Endodermal cell (in vitro differentiated cells): ENCODE data around the gene PPP1R10. TPM values are rescaled to one million over a fixed set of nuclear protein-coding genes. Genes with fewer than 3 reads are reported as not detected.

ENCODE experiments used
- DNase-seq: peaks from one replicate; pipeline ENCODE4 v3.0.0-alpha.2; 2017
- H3K27ac ChIP-seq: 2 replicates; pipeline ENCODE4 v1.5.1; 2013; ENCODE audit warnings: mild to moderate bottlenecking, low read depth, low read length, moderate library complexity
- H3K27me3 ChIP-seq: 2 replicates; pipeline ENCODE4 v1.6.1; 2013; ENCODE audit warnings: mild to moderate bottlenecking, low read length, moderate library complexity; ENCODE audit not compliant: insufficient read depth, control insufficient read depth, poor library complexity, severe bottlenecking
- H3K36me3 ChIP-seq: 2 replicates; pipeline ENCODE4 v1.7.0; 2013; ENCODE audit warnings: mild to moderate bottlenecking, low read length, moderate library complexity; ENCODE audit not compliant: control insufficient read depth, insufficient read depth
- H3K4me1 ChIP-seq: one replicate; pipeline ENCODE4 v1.7.0; 2013; ENCODE audit warnings: low read length; ENCODE audit not compliant: control insufficient read depth, insufficient read depth
- H3K4me3 ChIP-seq: 2 replicates; pipeline ENCODE4 v1.5.1; 2013; ENCODE audit warnings: mild to moderate bottlenecking, low read length, moderate library complexity
- H3K9ac ChIP-seq: 2 replicates; pipeline ENCODE4 v1.6.1; 2013; ENCODE audit warnings: mild to moderate bottlenecking, low read length, moderate library complexity; ENCODE audit not compliant: poor library complexity, severe bottlenecking; ENCODE audit errors: extremely low read depth
- H3K9me3 ChIP-seq: 2 replicates; pipeline ENCODE4 v1.6.1; 2013; ENCODE audit warnings: mild to moderate bottlenecking, low read length, moderate library complexity; ENCODE audit not compliant: control insufficient read depth
- H3K27ac Mint-ChIP-seq: 2 replicates; pipeline ENCODE4 v1.8.0; 2020; ENCODE audit warnings: mixed read lengths
- H3K27me3 Mint-ChIP-seq: 2 replicates; pipeline ENCODE4 v1.8.0; 2021; ENCODE audit warnings: mild to moderate bottlenecking, mixed read lengths; ENCODE audit not compliant: insufficient read depth
- H3K36me3 Mint-ChIP-seq: 2 replicates; pipeline ENCODE4 v1.8.0; 2020; ENCODE audit warnings: low read depth, mixed read lengths
- H3K4me1 Mint-ChIP-seq: 2 replicates; pipeline ENCODE4 v1.8.0; 2020; ENCODE audit warnings: mixed read lengths
- H3K4me3 Mint-ChIP-seq: 2 replicates; pipeline ENCODE4 v1.8.0; 2020; ENCODE audit warnings: mild to moderate bottlenecking, moderate library complexity, mixed read lengths
- H3K9me3 Mint-ChIP-seq: 2 replicates; pipeline ENCODE4 v1.8.0; 2020; ENCODE audit warnings: mild to moderate bottlenecking, mixed read lengths
- CTCF ChIP-seq: fragments of 200-600 bp; sonication (generic); conservative IDR thresholded peaks from 2 replicates; pipeline ENCODE4 v1.5.0; 2021; ENCODE audit warnings: antibody characterized with exemption, mild to moderate bottlenecking
- WGBS, 2 experiments: methylation state at CpG; one replicate each; pipeline versions ENCODE4 v1.1.5 to v1.1.7; 2013; ENCODE audit warnings: missing lambda C conversion rate in 2 of 2, mixed read lengths in 1 of 2; ENCODE audit not compliant: insufficient coverage in 1 of 2, insufficient read length in 1 of 2; 5-methylcytosine and 5-hydroxymethylcytosine counted together
- total RNA-seq, 2 donors: library from RNA; stranded (reverse); fragmentation: NEBNext Ultra II Directional in 1 of 2; extraction: Animal tissue kit (Norgen Biotek cat#: 25700) in 1 of 2; gene quantifications; 2 replicates in 1 of 2; 3 replicates in 1 of 2; pipeline ENCODE4 v1.2.1, GENCODE V29; 2021

The PPP1R10 gene
- total RNA-seq, 2 donors from 2014 or later = 122 to 126 TPM

DNA sequence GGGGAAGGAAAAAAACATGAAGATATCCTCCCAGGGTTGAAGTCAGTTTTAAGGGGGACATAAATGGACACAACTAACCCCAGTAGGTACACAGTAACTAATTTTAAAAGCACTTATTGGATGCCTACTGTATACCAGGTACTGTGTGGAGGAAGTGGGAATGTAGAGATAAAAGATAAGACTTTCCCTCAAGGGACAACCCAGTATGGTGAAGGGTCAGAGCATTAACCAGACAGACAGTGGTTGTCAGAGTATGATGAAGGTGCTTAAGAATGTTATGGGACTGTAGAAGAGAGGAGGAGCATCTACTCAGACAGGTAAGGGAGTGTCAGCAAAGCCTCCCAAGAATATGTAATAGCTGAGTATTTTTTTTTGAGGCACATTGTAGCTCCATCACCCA lies 44.9 kb downstream of the PPP1R10 start:
- Mint-ChIP-seq H3K27me3 (no peaks in the 10 kb centered on the region), H3K4me1 (peaks cover 47% of the 10 kb centered on the region), H3K9me3 (no peaks in the 10 kb centered on the region), H3K36me3 (peaks cover 8% of the 10 kb centered on the region), H3K4me3 (peak overlapping the region; percentile 90), H3K27ac (peak overlapping the region; percentile 29)
- H3K9me3 ChIP-seq = no peaks in the 10 kb centered on the region
- peak overlapping the region; percentile 90 for H3K9ac ChIP-seq
- H3K4me3 ChIP-seq = peak overlapping the region; percentile 93
- H3K27me3 ChIP-seq = no peaks in the 10 kb centered on the region
- no peak overlapping the region for H3K27ac ChIP-seq
- no peak for TF ChIP-seq CTCF
- H3K4me1 ChIP-seq = peaks cover 11% of the 10 kb centered on the region
- no peak for DNase-seq
- H3K36me3 ChIP-seq = peaks cover 13% of the 10 kb centered on the region

DNA sequence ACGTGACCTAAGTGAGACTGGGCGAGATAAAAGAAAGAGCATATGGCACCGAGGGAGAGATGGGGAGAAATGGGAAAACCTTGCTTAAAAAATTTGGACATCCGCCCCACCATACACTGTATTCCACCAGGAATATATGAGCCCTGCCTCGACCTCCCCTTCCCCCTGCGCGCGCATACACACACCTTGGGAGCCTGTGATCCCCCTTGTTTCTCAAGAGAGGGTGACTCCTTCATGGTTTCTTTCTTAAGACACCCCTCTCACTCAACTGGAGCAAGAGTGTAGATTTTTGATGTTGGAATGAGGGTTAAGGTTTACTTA lies 45.3 kb downstream of the PPP1R10 start:
- peaks cover 4% of the 10 kb centered on the region for H3K36me3 Mint-ChIP-seq
- WGBS, 2 experiments = 0% methylated on average over 4 to 8 of the region's 8 CpGs
- Histone ChIP-seq H3K4me1 (peaks cover 11% of the 10 kb centered on the region), H3K27me3 (no peaks in the 10 kb centered on the region), H3K9ac (peak overlapping the region; percentile 90), H3K36me3 (peaks cover 9% of the 10 kb centered on the region), H3K4me3 (peak overlapping the region; percentile 93), H3K27ac (no peak overlapping the region), H3K9me3 (no peaks in the 10 kb centered on the region)
- H3K9me3 Mint-ChIP-seq = no peaks in the 10 kb centered on the region
- no peak for DNase-seq
- H3K27me3 Mint-ChIP-seq = no peaks in the 10 kb centered on the region
- H3K4me3 Mint-ChIP-seq = peak overlapping the region; percentile 90
- TF ChIP-seq CTCF = no peak
- H3K27ac Mint-ChIP-seq = peak overlapping the region; percentile 98
- peaks cover 47% of the 10 kb centered on the region for H3K4me1 Mint-ChIP-seq

DNA sequence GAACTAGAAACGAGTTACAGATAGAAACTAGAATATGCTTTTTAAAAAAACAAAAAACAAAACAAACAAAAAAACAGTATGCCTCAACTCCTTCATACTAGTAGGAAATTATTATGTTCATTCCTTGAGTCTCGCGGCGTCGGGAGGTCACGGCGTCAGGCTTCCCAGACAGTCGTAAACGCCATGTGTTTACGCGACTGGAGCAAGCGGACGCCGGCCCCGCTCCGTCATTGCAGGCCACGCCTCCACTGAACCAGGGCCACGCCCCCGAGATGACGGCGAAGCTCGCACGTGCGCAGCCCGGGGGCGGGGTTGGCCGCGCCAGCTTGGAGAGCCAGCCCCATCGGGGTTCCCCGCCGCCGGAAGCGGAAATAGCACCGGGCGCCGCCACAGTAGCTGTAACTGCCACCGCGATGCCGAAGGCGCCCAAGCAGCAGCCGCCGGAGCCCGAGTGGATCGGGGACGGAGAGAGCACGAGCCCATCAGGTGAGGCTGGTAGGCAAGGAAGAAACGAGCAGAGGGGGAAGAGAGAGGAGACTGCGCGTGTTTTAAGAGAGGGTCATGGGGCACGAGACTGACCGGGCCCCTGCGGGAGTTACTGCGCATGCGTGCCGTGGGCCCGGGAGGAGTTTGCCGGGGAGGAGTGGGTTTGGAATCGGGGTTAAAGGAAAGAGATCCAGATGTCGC lies 45.8 kb downstream of the PPP1R10 start, which contains the start of gene ABCF1:
Gene ABCF1 (plus strand): TSS at position 368 of the 687 bp plus-strand sequence. CDS start 46 bp downstream, at position 414.
- peak within 1 kb of the TSS; percentile 98 for H3K27ac Mint-ChIP-seq
- WGBS, 2 experiments = 0% methylated on average over 36 to 59 of the region's 59 CpGs
- peaks cover 47% of the 10 kb centered on the region for H3K4me1 Mint-ChIP-seq

More for the DNA sequence above, 45.8 kb downstream of the PPP1R10 start, which contains the start of gene ABCF1:
- Histone ChIP-seq H3K9me3 (no peaks in the 10 kb centered on the region), H3K4me1 (peaks cover 11% of the 10 kb centered on the region), H3K36me3 (peaks cover 5% of the 10 kb centered on the region), H3K27me3 (no peaks in the 10 kb centered on the region), H3K27ac (peak within 1 kb of the TSS; percentile 56), H3K9ac (peak within 1 kb of the TSS; percentile 90), H3K4me3 (peak within 1 kb of the TSS; percentile 93)
- peak; percentile 99 for DNase-seq
- Mint-ChIP-seq H3K27me3 (no peaks in the 10 kb centered on the region), H3K9me3 (no peaks in the 10 kb centered on the region), H3K4me3 (peak within 1 kb of the TSS; percentile 90), H3K36me3 (no peaks in the 10 kb centered on the region)
- TF ChIP-seq CTCF = no peak
